Astrocyte (in vitro differentiated cells and primary cell): ENCODE results near the gene MYO5B. TPM values are rescaled to one million over a fixed set of nuclear protein-coding genes. Genes with fewer than 3 reads are reported as not detected.

Experiments used
- DNase-seq: peaks from one replicate; pipeline ENCODE4 v3.0.0-alpha.2; 2010; ENCODE audit warnings: low read depth
- FAIRE-seq: peaks from 2 replicates; lab custom pipeline; 2011; peaks lifted over from hg19 to GRCh38; lab: Jason Lieb, UNC
- H2AFZ ChIP-seq: 2 replicates; pipeline ENCODE4 v1.6.0; 2012; ENCODE audit warnings: low read depth, low read length, inconsistent platforms
- H3K27ac ChIP-seq: 2 replicates; pipeline ENCODE4 v1.5.1; 2011; ENCODE audit warnings: low read depth, low read length, inconsistent platforms
- H3K27me3 ChIP-seq: 2 replicates; pipeline ENCODE4 v1.6.0; 2011; ENCODE audit warnings: low read length, inconsistent platforms; ENCODE audit not compliant: insufficient read depth
- H3K36me3 ChIP-seq: 2 replicates; pipeline ENCODE4 v1.5.1; 2011; ENCODE audit warnings: low read length, inconsistent platforms; ENCODE audit not compliant: insufficient read depth
- H3K4me1 ChIP-seq: 2 replicates; pipeline ENCODE4 v1.5.1; 2011; ENCODE audit warnings: low read length, inconsistent platforms; ENCODE audit not compliant: insufficient read depth
- H3K4me2 ChIP-seq: 2 replicates; pipeline ENCODE4 v1.6.0; 2012; ENCODE audit warnings: low read length, inconsistent platforms
- H3K4me3 ChIP-seq: 2 replicates; pipeline ENCODE4 v1.5.1; 2011; ENCODE audit warnings: low read depth, mild to moderate bottlenecking, low read length, inconsistent platforms; ENCODE audit not compliant: insufficient read depth
- H3K79me2 ChIP-seq: 2 replicates; pipeline ENCODE4 v1.6.0; 2012; ENCODE audit warnings: mild to moderate bottlenecking, low read length, inconsistent platforms; ENCODE audit not compliant: insufficient read depth
- H3K9ac ChIP-seq: 2 replicates; pipeline ENCODE4 v1.6.0; 2012; ENCODE audit warnings: mild to moderate bottlenecking, low read length, inconsistent platforms
- H3K9me3 ChIP-seq: 2 replicates; pipeline ENCODE4 v1.5.1; 2012; ENCODE audit warnings: low read depth, mild to moderate bottlenecking, low read length, inconsistent platforms; ENCODE audit not compliant: insufficient read depth
- H4K20me1 ChIP-seq: 2 replicates; pipeline ENCODE4 v1.6.0; 2012; ENCODE audit warnings: low read length, inconsistent platforms; ENCODE audit not compliant: insufficient read depth
- H3K27ac Mint-ChIP-seq: one replicate; pipeline ENCODE4 v1.8.0; 2021; ENCODE audit warnings: mild to moderate bottlenecking, mixed read lengths; ENCODE audit not compliant: unreplicated experiment
- H3K27me3 Mint-ChIP-seq: one replicate; pipeline ENCODE4 v1.8.0; 2021; ENCODE audit warnings: low read depth, mixed read lengths; ENCODE audit not compliant: unreplicated experiment
- H3K36me3 Mint-ChIP-seq: one replicate; pipeline ENCODE4 v1.8.0; 2021; ENCODE audit warnings: low read depth, mixed read lengths; ENCODE audit not compliant: unreplicated experiment
- H3K4me1 Mint-ChIP-seq: one replicate; pipeline ENCODE4 v1.8.0; 2021; ENCODE audit warnings: low read depth, mixed read lengths; ENCODE audit not compliant: unreplicated experiment
- H3K4me3 Mint-ChIP-seq: one replicate; pipeline ENCODE4 v1.8.0; 2021; ENCODE audit warnings: mild to moderate bottlenecking, moderate library complexity, mixed read lengths; ENCODE audit not compliant: unreplicated experiment
- H3K9me3 Mint-ChIP-seq: one replicate; pipeline ENCODE4 v1.8.0; 2021; ENCODE audit warnings: mild to moderate bottlenecking, mixed read lengths; ENCODE audit not compliant: unreplicated experiment
- CTCF ChIP-seq: IDR thresholded peaks from 2 replicates; pipeline ENCODE4 v1.5.1; 2011; ENCODE audit warnings: low read depth, mild to moderate bottlenecking, inconsistent platforms, low read length, moderate library complexity; ENCODE audit not compliant: insufficient read depth
- EZH2 ChIP-seq: IDR thresholded peaks from 2 replicates; pipeline ENCODE4 v1.6.1; 2012; ENCODE audit warnings: mild to moderate bottlenecking, low read length, inconsistent platforms; ENCODE audit not compliant: insufficient read depth
- total RNA-seq: library from RNA; stranded (reverse); gene quantifications from 2 replicates; pipeline ENCODE4 v1.2.1, GENCODE V29; 2021

Gene MYO5B
- total RNA-seq, 1 donor from 2014 or later = 8.3 TPM

GRCh38 chr18:49875155-49875554 is 319.8 kb downstream of the MYO5B start:
- Histone ChIP-seq H3K36me3 (no peaks in the 10 kb centered on the region), H3K4me3 (no peak overlapping the region), H3K4me1 (peaks cover 6% of the 10 kb centered on the region), H3K27me3 (peaks cover 3% of the 10 kb centered on the region), H3K79me2 (no peaks in the 10 kb centered on the region), H3K9me3 (no peaks in the 10 kb centered on the region), H3K27ac (no peak overlapping the region), H3K9ac (no peak overlapping the region), H4K20me1 (no peaks in the 10 kb centered on the region), H3K4me2 (no peak overlapping the region), H2AFZ (no peak overlapping the region)
- no peaks in the 10 kb centered on the region for H3K27me3 Mint-ChIP-seq
- H3K9me3 Mint-ChIP-seq = peaks cover 3% of the 10 kb centered on the region
- no peak overlapping the region for H3K4me3 Mint-ChIP-seq
- peaks cover 17% of the 10 kb centered on the region for H3K4me1 Mint-ChIP-seq
- no peak for DNase-seq
- H3K36me3 Mint-ChIP-seq = no peaks in the 10 kb centered on the region
- no peak for TF ChIP-seq CTCF
- no peak for TF ChIP-seq EZH2
- no peak for FAIRE-seq
- H3K27ac Mint-ChIP-seq = no peak overlapping the region

GRCh38 chr18:49874238-49874637 is 320.7 kb downstream of the MYO5B start:
- DNase-seq (no peak), FAIRE-seq (no peak)
- H3K4me1 Mint-ChIP-seq = peaks cover 17% of the 10 kb centered on the region
- Histone ChIP-seq H3K4me2 (no peak overlapping the region), H3K4me1 (peaks cover 6% of the 10 kb centered on the region), H3K4me3 (no peak overlapping the region), H4K20me1 (no peaks in the 10 kb centered on the region), H3K36me3 (no peaks in the 10 kb centered on the region), H3K27ac (no peak overlapping the region), H3K79me2 (no peaks in the 10 kb centered on the region), H3K9me3 (no peaks in the 10 kb centered on the region), H3K27me3 (no peaks in the 10 kb centered on the region), H3K9ac (no peak overlapping the region), H2AFZ (no peak overlapping the region)
- no peak overlapping the region for H3K4me3 Mint-ChIP-seq
- no peak for TF ChIP-seq CTCF
- TF ChIP-seq EZH2 = no peak
- no peaks in the 10 kb centered on the region for H3K36me3 Mint-ChIP-seq
- no peaks in the 10 kb centered on the region for H3K27me3 Mint-ChIP-seq
- H3K27ac Mint-ChIP-seq = no peak overlapping the region
- H3K9me3 Mint-ChIP-seq = peaks cover 3% of the 10 kb centered on the region

GRCh38 chr18:49869354-49869753 is 325.6 kb downstream of the MYO5B start:
- Mint-ChIP-seq H3K9me3 (no peaks in the 10 kb centered on the region), H3K27ac (no peak overlapping the region), H3K4me3 (no peak overlapping the region), H3K27me3 (peaks cover 6% of the 10 kb centered on the region), H3K36me3 (peaks cover 3% of the 10 kb centered on the region), H3K4me1 (no peaks in the 10 kb centered on the region)
- Histone ChIP-seq H3K9ac (no peak overlapping the region), H3K9me3 (no peaks in the 10 kb centered on the region), H3K27ac (no peak overlapping the region), H3K4me3 (no peak overlapping the region), H3K36me3 (no peaks in the 10 kb centered on the region), H4K20me1 (no peaks in the 10 kb centered on the region), H3K27me3 (no peaks in the 10 kb centered on the region), H3K4me1 (no peaks in the 10 kb centered on the region), H3K4me2 (no peak overlapping the region), H3K79me2 (no peaks in the 10 kb centered on the region), H2AFZ (no peak overlapping the region)
- TF ChIP-seq EZH2 = no peak
- TF ChIP-seq CTCF = no peak
- DNase-seq (no peak), FAIRE-seq (no peak)
